Mesendoderm (in vitro differentiated cells): ENCODE data around the gene KIAA0513.

Experiments
- DNase-seq: peaks from one replicate; pipeline ENCODE4 v3.0.0; 2013
- H2AK5ac ChIP-seq: 2 replicates; pipeline ENCODE4 v1.6.1; 2013; ENCODE audit warnings: low read length, inconsistent platforms
- H2BK120ac ChIP-seq: 2 replicates; pipeline ENCODE4 v1.6.1; 2013; ENCODE audit warnings: low read depth, mild to moderate bottlenecking, low read length, moderate library complexity, mixed read lengths
- H2BK15ac ChIP-seq: replicated peaks from 2 replicates; pipeline ENCODE4 v1.6.1; 2013; ENCODE audit warnings: low read depth, mild to moderate bottlenecking, moderate library complexity
- H2BK5ac ChIP-seq: 2 replicates; pipeline ENCODE4 v1.6.1; 2013; ENCODE audit warnings: low read length, inconsistent platforms
- H3K18ac ChIP-seq: 2 replicates; pipeline ENCODE4 v1.6.1; 2013; ENCODE audit warnings: mild to moderate bottlenecking, low read length, mixed read lengths
- H3K23ac ChIP-seq: one replicate; pipeline ENCODE4 v1.6.1; 2013; ENCODE audit warnings: low read length
- H3K27ac ChIP-seq: 2 replicates; pipeline ENCODE4 v1.5.1; 2013; ENCODE audit warnings: low read depth, mild to moderate bottlenecking, inconsistent platforms, low read length, moderate library complexity
- H3K27me3 ChIP-seq: 2 replicates; pipeline ENCODE4 v1.6.1; 2013; ENCODE audit warnings: low read length, control low read depth, mild to moderate bottlenecking, inconsistent platforms; ENCODE audit not compliant: insufficient read depth, poor library complexity
- H3K36me3 ChIP-seq: 2 replicates; pipeline ENCODE4 v1.6.1; 2013; ENCODE audit warnings: low read length, inconsistent platforms; ENCODE audit not compliant: control insufficient read depth, insufficient read depth
- H3K4ac ChIP-seq: one replicate; pipeline ENCODE4 v1.6.1; 2013; ENCODE audit warnings: low read depth, mild to moderate bottlenecking, low read length, moderate library complexity
- H3K4me1 ChIP-seq: 2 replicates; pipeline ENCODE4 v1.6.1; 2013; ENCODE audit warnings: low read depth, low read length, inconsistent platforms; ENCODE audit not compliant: control insufficient read depth
- H3K4me2 ChIP-seq: 2 replicates; pipeline ENCODE4 v1.6.1; 2013; ENCODE audit warnings: low read length
- H3K4me3 ChIP-seq: 2 replicates; pipeline ENCODE4 v1.5.1; 2013; ENCODE audit warnings: mild to moderate bottlenecking, low read length
- H3K56ac ChIP-seq: one replicate; pipeline ENCODE4 v1.6.1; 2013; ENCODE audit warnings: low read length
- H3K79me1 ChIP-seq: 2 replicates; pipeline ENCODE4 v1.6.1; 2013; ENCODE audit warnings: low read length, inconsistent platforms
- H3K79me2 ChIP-seq: 2 replicates; pipeline ENCODE4 v1.6.1; 2013; ENCODE audit warnings: mild to moderate bottlenecking, low read length; ENCODE audit not compliant: control insufficient read depth, insufficient read depth
- H3K9ac ChIP-seq: 2 replicates; pipeline ENCODE4 v1.6.1; 2013; ENCODE audit warnings: low read length, inconsistent platforms
- H4K5ac ChIP-seq: one replicate; pipeline ENCODE4 v1.6.1; 2013; ENCODE audit warnings: low read length
- H4K8ac ChIP-seq: one replicate; pipeline ENCODE4 v1.6.1; 2013; ENCODE audit warnings: low read depth, mild to moderate bottlenecking, control low read depth, low read length, moderate library complexity
- WGBS: extraction: QIAGEN DNeasy Blood & Tissue Kit; methylation state at CpG from one replicate; pipeline ENCODE4 v1.1.7; 2013; ENCODE audit warnings: low lambda C conversion rate, missing lambda C conversion rate; ENCODE audit not compliant: insufficient coverage; ENCODE audit errors: extremely low coverage; 5-methylcytosine and 5-hydroxymethylcytosine counted together

KIAA0513 gene

DNA sequence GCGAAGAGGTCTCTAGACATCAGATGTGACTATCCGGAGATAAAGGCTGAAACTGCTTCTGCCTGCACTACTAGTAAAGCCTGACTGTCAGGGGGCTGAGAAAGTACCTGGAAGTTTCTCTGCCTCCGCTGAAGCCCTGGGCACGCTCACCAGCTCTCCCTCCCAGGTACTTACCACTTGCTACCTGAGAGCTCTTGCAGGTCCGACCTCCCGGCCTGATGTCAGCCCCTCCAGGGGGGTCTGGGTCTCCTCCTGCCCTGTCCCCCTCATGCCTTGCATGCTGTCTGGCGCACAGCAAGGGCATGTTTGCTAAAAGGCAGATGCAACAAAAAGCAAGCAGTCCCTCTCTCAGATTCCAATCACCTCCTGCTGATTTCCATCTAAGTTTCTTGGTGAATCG lies 33.7 kb upstream of the KIAA0513 start:
- no peak overlapping the region for H3K27ac ChIP-seq
- no peak overlapping the region for H4K8ac ChIP-seq
- H3K27me3 ChIP-seq = no peaks in the 10 kb centered on the region
- H3K4ac ChIP-seq = no peak overlapping the region
- H3K36me3 ChIP-seq = peaks cover 7% of the 10 kb centered on the region
- H3K23ac ChIP-seq = no peak overlapping the region
- WGBS = no CpG with 5 or more reads among the region's 8 CpGs
- H2BK5ac ChIP-seq = no peak overlapping the region
- H3K56ac ChIP-seq = no peak overlapping the region
- H3K18ac ChIP-seq = no peak overlapping the region
- H2BK120ac ChIP-seq = no peak overlapping the region
- H3K79me2 ChIP-seq = no peaks in the 10 kb centered on the region
- H2AK5ac ChIP-seq = no peak overlapping the region
- no peak overlapping the region for H4K5ac ChIP-seq
- no peak overlapping the region for H2BK15ac ChIP-seq
- H3K79me1 ChIP-seq = peaks cover 12% of the 10 kb centered on the region
- no peak for DNase-seq
- H3K4me1 ChIP-seq = no peaks in the 10 kb centered on the region
- H3K9ac ChIP-seq = no peak overlapping the region
- H3K4me2 ChIP-seq = no peak overlapping the region
- H3K4me3 ChIP-seq = no peak overlapping the region

DNA sequence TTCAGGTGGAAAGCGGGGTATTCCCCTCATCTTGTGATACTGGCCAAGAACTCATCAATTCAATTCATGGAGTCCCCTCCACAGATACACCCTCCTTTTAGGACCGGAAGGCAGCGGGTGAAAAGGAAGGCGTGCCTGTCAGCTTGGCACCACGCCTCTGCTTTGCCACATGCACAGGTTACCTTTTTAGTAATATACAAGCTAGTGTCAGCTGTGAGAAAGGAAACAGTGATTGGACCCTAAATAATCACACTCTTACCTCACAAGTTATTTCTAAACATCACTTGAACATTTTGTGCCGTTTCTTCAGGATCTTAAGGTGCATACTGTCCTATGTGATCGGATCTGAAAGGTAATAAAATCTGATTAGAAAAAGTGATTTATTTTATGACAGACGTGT lies 31.9 kb upstream of the KIAA0513 start:
- Histone ChIP-seq H3K4me3 (no peak overlapping the region), H2BK120ac (no peak overlapping the region), H3K4ac (no peak overlapping the region), H3K27me3 (no peaks in the 10 kb centered on the region), H3K79me2 (peaks cover 2% of the 10 kb centered on the region), H3K4me2 (no peak overlapping the region), H2BK5ac (no peak overlapping the region), H3K36me3 (peaks cover 7% of the 10 kb centered on the region), H2AK5ac (no peak overlapping the region), H2BK15ac (no peak overlapping the region), H4K8ac (no peak overlapping the region), H3K23ac (no peak overlapping the region), H3K4me1 (no peaks in the 10 kb centered on the region), H3K56ac (no peak overlapping the region), H3K27ac (no peak overlapping the region), H4K5ac (no peak overlapping the region), H3K9ac (no peak overlapping the region), H3K18ac (no peak overlapping the region), H3K79me1 (peaks cover 16% of the 10 kb centered on the region)
- no peak for DNase-seq
- no CpG with 5 or more reads among the region's 8 CpGs for WGBS

- no peak overlapping the region for H2BK15ac ChIP-seq
- peaks cover 4% of the 10 kb centered on the region for H3K79me2 ChIP-seq
- no peak overlapping the region for H3K27ac ChIP-seq
- peaks cover 7% of the 10 kb centered on the region for H3K36me3 ChIP-seq
- DNase-seq = no peak
- H3K79me1 ChIP-seq = peaks cover 17% of the 10 kb centered on the region
- no CpG with 5 or more reads among the region's 11 CpGs for WGBS
- H3K18ac ChIP-seq = no peak overlapping the region
- no peak overlapping the region for H2BK120ac ChIP-seq
- no peak overlapping the region for H3K4me3 ChIP-seq
- H3K4ac ChIP-seq = no peak overlapping the region
- no peak overlapping the region for H2AK5ac ChIP-seq
- H4K5ac ChIP-seq = no peak overlapping the region
- H3K56ac ChIP-seq = no peak overlapping the region
- H2BK5ac ChIP-seq = no peak overlapping the region
- H3K9ac ChIP-seq = no peak overlapping the region
- H3K27me3 ChIP-seq = no peaks in the 10 kb centered on the region
- no peaks in the 10 kb centered on the region for H3K4me1 ChIP-seq
- no peak overlapping the region for H4K8ac ChIP-seq
- no peak overlapping the region for H3K23ac ChIP-seq
- no peak overlapping the region for H3K4me2 ChIP-seq
Measured at GRCh38 chr16:84996365-84996764, 31.2 kb upstream of the KIAA0513 start.

- no peak overlapping the region for H3K23ac ChIP-seq
- no peak overlapping the region for H3K27ac ChIP-seq
- no peak overlapping the region for H3K4me3 ChIP-seq
- no peak overlapping the region for H3K9ac ChIP-seq
- no peak overlapping the region for H3K4ac ChIP-seq
- H3K56ac ChIP-seq = no peak overlapping the region
- no peak for DNase-seq
- no CpG with 5 or more reads among the region's 3 CpGs for WGBS
- H2BK15ac ChIP-seq = no peak overlapping the region
- H3K79me2 ChIP-seq = peaks cover 27% of the 10 kb centered on the region
- H2AK5ac ChIP-seq = no peak overlapping the region
- H3K36me3 ChIP-seq = peaks cover 4% of the 10 kb centered on the region
- H2BK120ac ChIP-seq = no peak overlapping the region
- H3K79me1 ChIP-seq = peaks cover 26% of the 10 kb centered on the region
- H2BK5ac ChIP-seq = no peak overlapping the region
- no peak overlapping the region for H4K5ac ChIP-seq
- no peaks in the 10 kb centered on the region for H3K27me3 ChIP-seq
- no peak overlapping the region for H3K18ac ChIP-seq
- H4K8ac ChIP-seq = no peak overlapping the region
- peaks cover 9% of the 10 kb centered on the region for H3K4me1 ChIP-seq
- H3K4me2 ChIP-seq = no peak overlapping the region
Measured at GRCh38 chr16:84999200-84999599, 28.4 kb upstream of the KIAA0513 start.

DNA sequence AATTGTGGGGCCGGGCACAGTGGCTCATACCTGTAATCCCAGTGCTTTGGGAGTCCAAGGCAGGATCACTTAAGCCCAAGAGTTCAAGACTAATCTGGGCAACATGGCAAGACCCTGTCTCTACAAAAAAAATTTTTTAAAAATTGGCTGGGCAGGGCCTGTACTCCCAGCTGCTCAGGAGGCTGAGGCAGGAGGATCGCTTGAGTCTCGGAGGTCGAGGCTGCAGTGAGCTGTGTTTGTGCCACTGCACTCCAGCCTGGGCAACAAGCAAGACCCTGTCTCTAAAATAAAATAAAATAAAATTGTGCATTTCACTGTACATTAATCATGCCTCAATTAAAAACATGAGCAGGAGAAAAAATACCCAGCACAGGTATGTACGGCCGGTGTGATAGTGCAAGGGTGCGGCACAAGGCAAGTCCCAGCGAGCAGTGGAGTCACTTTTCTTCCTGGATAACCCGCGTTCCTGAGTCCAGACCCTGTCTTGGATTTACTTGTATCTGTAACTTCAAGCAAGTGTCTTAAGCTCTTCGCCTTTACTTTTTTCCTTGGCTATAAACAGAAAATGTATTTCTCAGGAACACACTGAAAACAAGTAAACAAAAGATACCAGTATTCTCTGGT lies 27.6 kb upstream of the KIAA0513 start:
- Histone ChIP-seq H3K18ac (no peak overlapping the region), H3K79me2 (peaks cover 32% of the 10 kb centered on the region), H3K23ac (no peak overlapping the region), H3K36me3 (no peaks in the 10 kb centered on the region), H4K5ac (no peak overlapping the region), H3K4me2 (no peak overlapping the region), H4K8ac (no peak overlapping the region), H2BK15ac (no peak overlapping the region), H3K9ac (no peak overlapping the region), H3K27me3 (no peaks in the 10 kb centered on the region), H3K4me3 (no peak overlapping the region), H3K79me1 (peaks cover 24% of the 10 kb centered on the region), H2BK5ac (no peak overlapping the region), H2BK120ac (no peak overlapping the region), H3K4ac (no peak overlapping the region), H3K56ac (no peak overlapping the region), H3K27ac (no peak overlapping the region), H2AK5ac (no peak overlapping the region), H3K4me1 (peaks cover 12% of the 10 kb centered on the region)
- no CpG with 5 or more reads among the region's 11 CpGs for WGBS
- DNase-seq = no peak

GRCh38 chr16:85002099-85002541 lies 25.5 kb upstream of the KIAA0513 start:
- WGBS = no CpG with 5 or more reads among the region's 10 CpGs
- H2BK5ac ChIP-seq = no peak overlapping the region
- no peak overlapping the region for H3K9ac ChIP-seq
- no peak overlapping the region for H3K18ac ChIP-seq
- H2AK5ac ChIP-seq = no peak overlapping the region
- H3K4me3 ChIP-seq = no peak overlapping the region
- no peak overlapping the region for H4K5ac ChIP-seq
- H3K36me3 ChIP-seq = no peaks in the 10 kb centered on the region
- peaks cover 12% of the 10 kb centered on the region for H3K4me1 ChIP-seq
- no peak overlapping the region for H3K27ac ChIP-seq
- DNase-seq = no peak
- H2BK120ac ChIP-seq = no peak overlapping the region
- peaks cover 38% of the 10 kb centered on the region for H3K79me2 ChIP-seq
- no peak overlapping the region for H3K4me2 ChIP-seq
- H3K4ac ChIP-seq = no peak overlapping the region
- H2BK15ac ChIP-seq = no peak overlapping the region
- no peaks in the 10 kb centered on the region for H3K27me3 ChIP-seq
- no peak overlapping the region for H3K23ac ChIP-seq
- no peak overlapping the region for H3K56ac ChIP-seq
- no peak overlapping the region for H4K8ac ChIP-seq
- H3K79me1 ChIP-seq = peaks cover 28% of the 10 kb centered on the region
